AG09319 (cell line): ENCODE data around the gene LSM8.

Experiments
- DNase-seq: peaks from one replicate; pipeline ENCODE4 v3.0.0-alpha.2; 2010; ENCODE audit warnings: low read depth; ENCODE audit errors: extremely low read depth
- CTCF ChIP-seq: IDR thresholded peaks from 2 replicates; pipeline ENCODE4 v1.5.1; 2011; ENCODE audit warnings: low read depth, mild to moderate bottlenecking, inconsistent platforms, low read length, moderate library complexity

Gene LSM8

GRCh38 chr7:118183428-118183785 lies 557 bp upstream of the LSM8 start:
- no peak for TF ChIP-seq CTCF

GRCh38 chr7:118184565-118184940 lies 589 bp downstream of the LSM8 start:
- DNase-seq: no peak
- TF ChIP-seq CTCF: no peak

More at GRCh38 chr7:118183428-118183785, 557 bp upstream of the LSM8 start:
- DNase-seq: no peak

DNA sequence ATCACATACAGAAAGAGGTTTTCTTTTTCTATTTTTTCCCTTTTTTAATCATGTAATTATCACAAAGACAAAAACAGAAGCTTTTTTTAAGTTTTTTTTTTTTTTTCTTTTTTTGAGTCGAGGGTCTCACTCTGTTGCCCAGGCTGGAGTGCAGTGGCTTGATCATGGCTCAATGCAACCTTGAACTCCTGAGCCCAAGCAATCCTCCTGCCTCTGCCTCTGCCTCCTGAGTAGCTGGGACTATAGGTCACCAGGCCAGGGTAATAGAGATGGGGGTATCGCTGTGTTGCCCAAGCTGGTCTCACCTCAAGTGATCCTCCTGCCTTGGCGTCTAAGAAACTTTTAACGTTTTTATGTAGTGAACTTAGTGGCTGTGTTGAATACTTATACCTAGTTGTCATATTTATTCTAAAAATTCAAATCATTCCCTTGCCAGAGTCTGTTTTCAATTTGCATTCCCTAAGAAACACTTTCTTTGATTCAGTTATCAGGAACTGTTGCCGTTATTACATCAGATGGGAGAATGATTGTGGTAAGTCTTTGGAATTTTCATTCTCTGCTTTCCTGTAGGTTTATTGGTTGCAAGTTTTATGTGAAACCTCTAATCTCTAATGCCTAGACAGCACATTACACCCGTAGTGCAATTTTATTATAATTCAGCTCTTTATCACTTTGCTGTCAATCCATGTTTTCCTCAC lies 1.3 kb downstream of the LSM8 start:
- no peak for TF ChIP-seq CTCF
- peak; percentile 57 for DNase-seq

GRCh38 chr7:118186501-118186900 lies 2.5 kb downstream of the LSM8 start:
- no peak for TF ChIP-seq CTCF
- DNase-seq: no peak

DNA sequence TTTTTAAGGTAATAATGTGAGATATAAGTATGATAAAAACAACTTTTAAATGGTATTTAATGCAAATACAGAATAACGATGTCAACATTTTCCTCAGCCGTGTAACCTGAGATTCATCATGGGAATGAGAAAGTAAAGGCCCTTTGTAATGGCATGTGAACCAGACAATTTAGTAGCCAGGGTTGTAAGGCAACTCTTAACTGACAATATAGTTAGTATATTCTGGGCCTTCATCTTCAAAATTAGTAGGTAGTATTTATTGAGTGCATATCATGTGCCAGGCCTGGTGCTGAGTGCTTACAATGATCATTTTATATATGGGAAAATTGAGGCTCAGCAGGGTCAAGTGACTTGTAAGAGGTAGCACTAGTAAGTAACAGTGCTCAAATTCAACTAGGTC lies 10.6 kb downstream of the LSM8 start:
- DNase-seq: no peak
- no peak for TF ChIP-seq CTCF

GRCh38 chr7:118195837-118196474 lies 12.0 kb downstream of the LSM8 start:
- DNase-seq: peak; percentile 27
- TF ChIP-seq CTCF: peak; percentile 76

DNA sequence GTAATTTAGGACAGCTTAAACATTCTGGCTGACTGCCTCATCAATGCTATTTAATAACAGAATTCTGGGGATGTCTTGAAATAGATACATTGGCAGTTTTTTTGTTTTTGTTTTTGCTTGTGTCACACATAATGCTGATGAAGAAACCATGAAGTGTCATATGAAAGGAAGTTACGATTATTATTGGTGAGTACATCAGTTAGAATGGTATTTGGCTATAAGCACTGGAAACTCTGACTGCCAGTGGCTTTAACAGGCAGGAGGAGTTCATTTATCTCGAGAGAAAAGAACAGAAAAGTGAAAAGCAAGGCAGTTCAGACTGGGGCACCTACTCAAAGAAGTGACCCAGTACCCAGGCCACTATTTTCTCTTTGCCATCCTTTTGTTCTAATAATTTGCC lies 18.1 kb downstream of the LSM8 start:
- no peak for DNase-seq
- TF ChIP-seq CTCF: no peak
